Tongue (tissue), 2 donors: ENCODE data around the gene CDA. TPM values are rescaled to one million over a fixed set of nuclear protein-coding genes. Genes with fewer than 3 reads are reported as not detected.

ENCODE experiments used
- DNase-seq: peaks from one replicate; pipeline ENCODE4 v3.0.0-alpha.2; 2015
- total RNA-seq: library from RNA; depleted of rRNA; stranded (reverse); fragments of >200 nt; gene quantifications from one replicate; pipeline ENCODE4 v1.2.3, GENCODE V29; 2014

The CDA gene
- total RNA-seq, 1 donor from 2014 or later = not detected

DNA sequence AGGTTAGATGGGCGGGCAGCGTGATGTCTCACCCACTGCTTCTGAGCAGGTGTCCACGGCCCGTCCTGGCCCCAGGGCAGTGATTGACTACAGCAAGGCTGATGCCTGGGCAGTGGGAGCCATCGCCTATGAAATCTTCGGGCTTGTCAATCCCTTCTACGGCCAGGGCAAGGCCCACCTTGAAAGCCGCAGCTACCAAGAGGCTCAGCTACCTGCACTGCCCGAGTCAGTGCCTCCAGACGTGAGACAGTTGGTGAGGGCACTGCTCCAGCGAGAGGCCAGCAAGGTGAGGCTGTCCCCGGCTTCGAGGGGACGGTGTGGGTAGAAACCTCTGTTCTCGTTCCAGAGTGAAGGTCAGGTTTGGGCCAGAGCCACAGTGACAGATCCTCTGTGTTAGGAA, 60.0 kb downstream of the CDA start:
- DNase-seq = no peak

DNA sequence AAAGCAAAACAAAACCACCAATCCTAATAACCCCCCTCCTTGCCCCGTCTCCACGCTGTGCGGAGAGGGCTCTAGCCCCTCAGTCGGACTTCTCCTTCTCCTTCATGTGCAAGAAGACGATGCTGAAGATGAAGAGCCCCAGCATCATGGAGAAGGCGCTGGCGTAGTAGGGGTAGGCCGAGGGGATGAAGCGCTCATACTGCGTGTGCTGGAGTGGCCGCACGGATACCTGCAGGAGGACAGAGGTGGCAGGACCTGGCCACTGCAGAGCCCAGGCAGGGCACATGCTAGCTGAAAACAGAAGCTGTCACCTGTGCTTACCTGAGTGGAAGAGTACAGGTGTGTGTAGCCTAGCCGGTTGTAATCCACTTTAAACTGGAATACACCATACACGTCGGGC, 63.4 kb downstream of the CDA start:
- DNase-seq = no peak

- no peak for DNase-seq
Observed at GRCh38 chr1:20654104-20654690, 65.3 kb downstream of the CDA start.

DNA sequence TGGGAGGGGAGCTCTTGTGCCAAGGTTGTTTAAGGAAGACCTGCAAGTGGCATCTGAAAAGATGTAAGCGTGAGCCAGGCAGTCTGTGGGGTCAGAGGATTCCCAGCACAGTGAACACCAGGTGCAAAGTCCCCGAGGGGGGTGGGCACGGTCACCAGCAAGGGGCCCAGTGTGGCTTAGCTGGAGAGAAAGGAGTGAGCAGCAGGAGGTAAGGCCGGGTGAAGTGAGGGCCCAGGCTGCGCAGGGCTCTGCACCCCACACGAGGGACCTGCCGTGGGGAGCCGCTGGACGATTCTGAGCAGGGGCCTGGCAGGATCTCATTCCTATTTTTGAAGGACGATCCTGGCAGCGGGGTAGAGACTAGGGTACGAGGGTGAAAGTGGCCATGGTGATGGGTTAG, 68.1 kb downstream of the CDA start:
- DNase-seq = no peak

GRCh38 chr1:20658166-20658915, 69.4 kb downstream of the CDA start:
- no peak for DNase-seq

DNA sequence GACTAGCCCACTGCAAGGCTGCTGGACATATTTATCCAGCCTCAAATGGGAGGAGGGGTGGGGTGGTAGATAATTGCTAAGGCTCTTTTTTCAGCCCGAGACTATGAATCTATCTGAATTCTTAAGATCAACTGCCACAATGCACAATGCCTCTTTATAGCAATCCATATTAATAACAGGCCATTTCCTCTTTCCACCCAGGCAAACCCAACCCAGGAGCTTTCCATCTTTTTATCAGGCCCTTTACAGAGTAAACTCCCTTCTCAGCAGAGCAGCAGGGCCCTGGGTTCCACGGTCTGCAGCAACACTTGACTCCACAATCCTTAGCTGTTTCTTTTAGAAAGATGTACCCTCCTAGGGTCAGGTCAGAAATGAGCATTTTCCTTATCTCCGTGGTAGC, 71.5 kb downstream of the CDA start:
- no peak for DNase-seq

DNA sequence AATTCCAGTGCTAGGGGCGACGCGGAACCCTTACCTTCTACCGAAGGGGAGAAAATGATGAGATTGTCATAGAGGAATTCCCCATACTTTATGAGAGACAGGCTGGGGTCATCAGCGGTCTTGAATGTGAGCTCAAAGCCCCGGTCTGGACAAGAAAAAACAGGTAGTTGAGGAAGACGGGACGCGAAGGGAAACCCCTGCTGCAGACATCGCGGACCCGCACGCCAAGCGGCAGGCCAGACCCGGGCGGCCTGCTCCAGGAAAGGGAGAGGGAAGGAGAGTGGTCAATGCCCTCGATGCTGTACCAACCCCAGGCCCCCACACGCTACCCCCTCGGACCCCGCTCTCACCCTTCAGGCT, 71.9 kb downstream of the CDA start:
- no peak for DNase-seq

GRCh38 chr1:20661207-20662109, 72.6 kb downstream of the CDA start, which contains the start of gene DDOST:
DDOST (minus strand) TSS chr1:20661369; CDS start chr1:20661350, 19 bp downstream.
- DNase-seq = peak; percentile 99

DNA sequence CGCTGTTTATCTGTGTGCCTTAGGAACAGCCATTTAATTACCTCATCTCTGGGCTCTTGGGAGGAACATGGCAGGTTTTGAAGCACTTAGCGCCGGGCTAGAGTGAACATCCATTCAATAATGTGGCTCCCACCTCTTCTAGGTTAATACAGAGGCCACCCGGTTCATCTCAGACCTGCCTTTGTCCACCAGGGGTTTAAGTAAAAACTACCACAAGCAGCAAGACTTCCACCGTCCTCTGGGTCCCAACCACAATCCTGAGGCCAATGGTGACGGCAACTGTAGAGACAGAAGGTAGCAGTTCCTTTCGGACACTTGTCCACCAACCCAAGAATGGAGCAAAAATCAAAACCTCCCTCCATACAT, 73.2 kb downstream of the CDA start:
- DNase-seq = no peak

DNA sequence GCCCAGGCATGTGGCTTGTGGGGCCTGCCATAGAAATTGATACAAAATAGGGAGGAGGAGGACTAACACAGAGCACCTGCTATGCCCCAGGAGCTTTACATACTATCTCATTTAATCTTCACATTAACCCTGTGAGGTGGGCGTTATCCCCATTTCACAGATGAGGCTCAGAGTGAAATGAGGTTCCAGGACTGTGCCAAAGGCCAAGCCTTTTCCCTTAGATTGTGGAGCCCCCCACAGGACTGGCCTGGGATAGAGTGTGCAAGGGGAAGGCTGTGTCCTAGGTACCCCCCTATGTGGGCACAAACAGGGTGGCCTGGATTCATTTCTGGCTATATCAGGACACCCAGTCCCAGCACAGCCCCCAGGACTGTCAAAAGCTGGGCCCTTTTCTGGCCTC, 74.5 kb downstream of the CDA start:
- DNase-seq = no peak

- peak; percentile 13 for DNase-seq
Observed at GRCh38 chr1:20663969-20664715, 75.2 kb downstream of the CDA start.

DNA sequence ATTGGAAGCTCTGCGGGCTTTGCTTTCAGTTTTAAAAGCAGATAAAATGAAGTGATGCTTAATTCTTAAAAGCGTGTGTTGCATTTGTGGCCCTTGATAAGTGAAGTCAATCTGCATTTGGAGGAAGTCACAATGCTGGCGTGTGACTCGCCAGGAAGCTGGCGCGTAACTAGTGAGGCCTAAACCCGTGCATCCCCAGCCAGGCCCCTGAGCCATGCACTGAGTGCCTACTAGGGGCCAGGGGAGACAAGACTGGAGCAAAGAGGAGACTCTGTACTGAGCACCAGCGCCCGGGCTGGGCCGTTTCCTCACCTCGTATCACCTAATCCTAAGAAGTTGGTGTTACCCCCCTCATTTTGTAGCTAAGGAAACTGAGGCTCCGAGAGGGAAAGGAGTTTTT, 76.8 kb downstream of the CDA start:
- DNase-seq = no peak

GRCh38 chr1:20666146-20666545, 77.2 kb downstream of the CDA start:
- no peak for DNase-seq

GRCh38 chr1:20666804-20667203, 77.9 kb downstream of the CDA start:
- no peak for DNase-seq

Other genes with a start within 250 kb of the CDA start
- 2.2 TPM for gene CAMK2N1, start 102.9 kb upstream of the CDA start, total RNA-seq
- gene MUL1, start 80.9 kb upstream of the CDA start, total RNA-seq = 28.1 TPM
- gene FAM43B, start 36.5 kb upstream of the CDA start, total RNA-seq = not detected
- 59.7 TPM for gene PINK1, start 44.4 kb downstream of the CDA start, total RNA-seq
- gene DDOST, start 72.3 kb downstream of the CDA start, total RNA-seq = 124 TPM
- 2.4 TPM for gene KIF17, start 128.9 kb downstream of the CDA start, total RNA-seq
- gene SH2D5, start 143.6 kb downstream of the CDA start, total RNA-seq = not detected
- gene HP1BP3, start 198.2 kb downstream of the CDA start, total RNA-seq = 287 TPM